HG02970 (cell line): ENCODE data around the gene CCDC27.
"Not testable (repeated sequence)": the region's sequence is repeated elsewhere in the genome, so short reads cannot be mapped to it uniquely, and the experiment has no call there.

Experiments
- ATAC-seq: cut with Tn5 transposase; IDR thresholded peaks from one replicate; pipeline ENCODE4 v1.9.1; 2021; ENCODE audit warnings: mild to moderate bottlenecking, moderate library complexity, moderate number of reproducible peaks; ENCODE audit not compliant: unreplicated experiment, low FRiP score

Gene CCDC27

GRCh38 chr1:3735027-3735681 is 17.1 kb upstream of the CCDC27 start:
- ATAC-seq, result no peak

GRCh38 chr1:3735688-3736087 is 16.6 kb upstream of the CCDC27 start:
- no peak for ATAC-seq

- ATAC-seq, result no peak
Measured at GRCh38 chr1:3736131-3736561, 16.1 kb upstream of the CCDC27 start.

- no peak for ATAC-seq
Measured at GRCh38 chr1:3736708-3737107, 15.5 kb upstream of the CCDC27 start.

- no peak for ATAC-seq
Measured at GRCh38 chr1:3738943-3739342, 13.3 kb upstream of the CCDC27 start.

- ATAC-seq, result no peak
Measured at GRCh38 chr1:3740042-3740441, 12.2 kb upstream of the CCDC27 start.

- ATAC-seq, result no peak
Measured at GRCh38 chr1:3740752-3741151, 11.5 kb upstream of the CCDC27 start.

GRCh38 chr1:3741566-3742438 is 10.4 kb upstream of the CCDC27 start:
- no peak for ATAC-seq

GRCh38 chr1:3742439-3743298 is 9.6 kb upstream of the CCDC27 start:
- ATAC-seq, result no peak

- ATAC-seq, result no peak
Measured at GRCh38 chr1:3743421-3743820, 8.8 kb upstream of the CCDC27 start.

- ATAC-seq, result no peak
Measured at GRCh38 chr1:3743826-3744225, 8.4 kb upstream of the CCDC27 start.

- no peak for ATAC-seq
Measured at GRCh38 chr1:3744646-3745045, 7.6 kb upstream of the CCDC27 start.

- ATAC-seq, result no peak
Measured at GRCh38 chr1:3745071-3745470, 7.2 kb upstream of the CCDC27 start.

- ATAC-seq, result no peak
Measured at GRCh38 chr1:3745590-3746381, 6.5 kb upstream of the CCDC27 start.

- no peak for ATAC-seq
Measured at GRCh38 chr1:3746389-3746829, 5.8 kb upstream of the CCDC27 start.

GRCh38 chr1:3746830-3747521 is 5.3 kb upstream of the CCDC27 start:
- peak; percentile 75 for ATAC-seq

- ATAC-seq, result no peak
Measured at GRCh38 chr1:3747522-3747848, 4.8 kb upstream of the CCDC27 start.

GRCh38 chr1:3747903-3748302 is 4.3 kb upstream of the CCDC27 start:
- no peak for ATAC-seq

- ATAC-seq, result not testable (repeated sequence)
Measured at GRCh38 chr1:3748316-3748900, 3.8 kb upstream of the CCDC27 start.
